HG02759 (cell line): ENCODE measurements around the gene ASCL3.
A peak's percentile ranks its signal among the peaks of the same experiment; 100 is the strongest.
"Not testable (repeated sequence)": the region's sequence is repeated elsewhere in the genome, so short reads cannot be mapped to it uniquely, and the experiment has no call there.

Experiments used
- ATAC-seq: cut with Tn5 transposase; IDR thresholded peaks from one replicate; pipeline ENCODE4 v1.9.1; 2021; ENCODE audit warnings: mild to moderate bottlenecking, moderate library complexity; ENCODE audit not compliant: unreplicated experiment

ASCL3 gene

DNA sequence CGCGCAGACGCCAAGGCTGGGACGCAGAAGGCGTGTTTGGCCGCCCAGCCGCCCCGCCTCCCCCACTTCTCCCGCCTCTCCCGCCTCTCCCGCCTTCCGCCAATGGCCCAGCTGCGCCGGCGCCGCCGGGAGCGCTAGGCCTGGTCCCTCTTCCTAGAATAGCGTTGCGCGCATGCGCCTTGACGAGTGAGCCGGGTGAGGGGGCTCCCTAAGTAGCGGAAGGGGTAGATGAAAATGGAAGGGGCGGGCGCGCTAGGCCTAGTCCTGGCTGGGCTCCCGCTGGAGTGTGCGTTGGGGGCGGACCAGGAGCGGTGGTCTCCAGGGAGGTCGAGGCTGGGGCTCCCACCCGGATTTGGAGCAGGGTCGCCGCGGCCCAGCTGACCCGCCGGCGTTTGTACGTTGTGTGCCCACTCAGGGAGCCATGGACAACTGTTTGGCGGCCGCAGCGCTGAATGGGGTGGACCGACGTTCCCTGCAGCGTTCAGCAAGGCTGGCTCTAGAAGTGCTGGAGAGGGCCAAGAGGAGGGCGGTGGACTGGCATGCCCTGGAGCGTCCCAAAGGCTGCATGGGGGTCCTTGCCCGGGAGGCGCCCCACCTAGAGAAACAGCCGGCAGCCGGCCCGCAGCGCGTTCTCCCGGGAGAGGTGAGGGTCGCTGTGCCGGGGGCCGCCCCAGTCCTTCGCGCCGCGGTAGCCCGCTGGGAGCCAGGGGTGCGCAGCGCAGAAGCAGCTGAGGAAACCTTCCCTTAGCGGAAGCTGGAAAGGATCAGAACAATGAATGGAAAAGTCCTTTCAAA is 31.6 kb downstream of the ASCL3 start, which contains the start of gene AKIP1:
AKIP1 (plus strand) TSS at position 161 of the 795 bp plus-strand sequence; CDS start at position 422, 261 bp downstream.
- ATAC-seq, result peak; percentile 91

GRCh38 chr11:8910649-8911026 is 32.2 kb downstream of the ASCL3 start:
- ATAC-seq, result peak; percentile 2

GRCh38 chr11:8908099-8908498 is 34.7 kb downstream of the ASCL3 start:
- ATAC-seq, result no peak

DNA sequence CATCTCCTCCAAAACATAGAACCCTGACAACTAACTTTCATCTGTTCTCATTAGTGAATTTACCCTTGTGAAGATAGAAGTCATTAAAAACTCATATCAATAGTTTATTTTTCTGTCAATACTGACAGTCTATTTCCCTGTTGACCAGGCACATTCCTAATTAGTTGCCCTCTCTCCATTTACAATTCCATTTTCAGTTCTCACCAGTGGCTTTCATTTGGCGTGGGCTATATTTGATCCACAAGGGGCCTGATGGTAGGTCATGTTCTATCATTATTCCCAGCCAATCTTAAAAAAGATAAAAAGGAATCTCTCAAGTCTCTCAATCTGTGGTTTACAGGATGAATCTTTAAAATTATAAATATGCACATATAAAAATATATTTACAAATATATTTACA is 35.7 kb downstream of the ASCL3 start:
- no peak for ATAC-seq

DNA sequence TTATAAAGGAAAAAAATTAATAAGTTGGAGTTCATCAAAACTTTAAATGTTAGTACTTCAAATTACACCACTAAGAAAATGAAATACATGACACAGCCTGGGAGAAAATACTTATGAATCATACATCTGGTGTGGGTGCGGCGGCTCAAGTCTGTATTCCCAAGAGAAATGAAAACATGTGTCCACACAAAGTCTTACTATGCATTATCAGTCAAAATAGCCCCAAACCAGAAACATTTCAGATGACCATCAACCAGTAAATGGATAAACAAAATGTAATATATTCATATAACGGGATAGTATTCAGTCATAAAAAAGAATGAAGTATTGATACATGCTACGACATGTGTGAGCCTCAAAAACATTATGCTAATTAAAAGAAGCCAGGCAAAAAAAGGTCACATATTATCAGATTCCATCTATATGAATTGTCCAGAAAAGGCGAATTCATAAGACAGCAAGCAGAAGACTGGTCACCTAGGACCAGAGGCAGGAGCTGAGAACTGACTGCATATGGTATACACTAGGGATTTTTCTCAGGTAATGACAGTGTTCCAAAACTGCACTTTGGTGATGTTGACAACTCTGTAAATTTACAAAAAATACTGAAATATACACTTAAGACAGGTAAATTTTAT is 37.2 kb downstream of the ASCL3 start:
- ATAC-seq, result no peak

DNA sequence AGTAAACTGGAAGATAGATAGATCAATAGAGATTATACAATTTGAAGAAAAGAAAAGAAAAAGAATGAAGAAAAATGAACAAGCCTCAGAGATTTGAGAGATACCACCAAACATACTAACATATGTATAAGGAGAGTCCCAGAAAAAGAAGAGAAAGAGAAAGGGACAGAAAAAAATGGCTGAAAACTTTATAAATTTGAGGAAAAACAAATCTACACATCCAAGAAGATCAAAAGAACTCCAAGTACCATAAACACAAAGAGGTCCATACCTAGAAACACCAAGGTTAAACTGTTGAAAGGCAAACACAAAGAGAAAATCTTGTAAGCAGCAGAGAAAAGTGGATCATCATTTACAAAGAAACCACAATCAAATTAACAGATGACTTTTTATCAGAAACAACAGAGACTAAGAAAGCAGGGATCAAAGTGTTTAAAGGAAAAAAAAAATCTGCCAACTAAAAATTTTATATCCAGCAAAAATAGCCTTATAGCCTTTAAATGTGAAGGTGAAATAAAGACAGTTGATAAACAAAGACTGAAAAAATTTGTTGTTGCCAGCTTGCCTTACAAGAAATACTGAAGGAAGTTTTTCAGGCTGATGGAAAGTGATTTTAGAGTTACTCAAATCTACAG is 43.6 kb downstream of the ASCL3 start:
- ATAC-seq, result no peak

DNA sequence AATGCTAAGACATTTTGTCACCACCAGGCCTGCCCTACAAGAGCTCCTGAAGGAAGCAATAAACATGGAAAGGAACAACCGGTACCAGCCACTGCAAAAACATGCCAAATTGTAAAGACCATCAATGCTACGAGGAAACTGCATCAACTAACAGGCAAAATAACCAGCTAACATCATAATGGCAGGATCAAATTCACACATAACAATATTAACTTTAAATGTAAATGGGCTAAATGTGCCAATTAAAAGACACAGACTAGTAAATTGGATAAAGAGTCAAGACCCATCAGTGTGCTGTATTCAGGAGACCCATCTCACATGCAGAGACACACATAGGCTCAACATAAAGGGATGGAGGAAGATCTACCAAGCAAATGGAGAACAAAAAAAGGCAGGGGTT is 51.6 kb downstream of the ASCL3 start:
- not testable (repeated sequence) for ATAC-seq
